ENCODE measurements around the gene INPP5J. TPM values are rescaled to one million over a fixed set of nuclear protein-coding genes. Genes with fewer than 3 reads are reported as not detected.
"Not testable (repeated sequence)": the region's sequence is repeated elsewhere in the genome, so short reads cannot be mapped to it uniquely, and the experiment has no call there.

The INPP5J gene
- total RNA-seq, 2 donors from 2014 or later, result 18.3 to 18.4 TPM

DNA sequence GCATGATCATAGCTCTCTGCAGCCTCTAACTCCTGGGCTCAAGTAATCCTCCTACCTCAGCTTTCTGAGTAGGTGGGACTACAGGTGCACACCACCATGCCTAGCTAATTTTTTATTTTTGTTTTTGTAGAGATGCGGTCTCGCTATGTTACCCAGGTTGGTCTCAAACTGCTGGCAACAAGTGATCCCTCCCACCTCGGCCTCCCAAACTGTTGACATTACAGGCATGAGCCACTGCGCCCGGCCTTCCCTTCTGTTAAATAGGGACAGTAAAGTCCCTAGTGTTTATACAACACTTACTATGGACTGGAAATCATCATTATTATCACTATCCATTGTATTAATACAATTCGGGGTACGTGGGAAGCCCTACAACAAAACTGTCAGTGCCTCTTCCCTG is 28.0 kb upstream of the INPP5J start:
- no peak overlapping the region for H3K4me3 ChIP-seq
- H3K9me3 ChIP-seq, result no peaks in the 10 kb centered on the region
- no peak for TF ChIP-seq CTCF (IDR thresholded peaks at IDR 0.05)
- no peaks in the 10 kb centered on the region for H3K27me3 ChIP-seq
- peaks cover 10% of the 10 kb centered on the region for H3K36me3 ChIP-seq
- H3K4me1 ChIP-seq, result no peaks in the 10 kb centered on the region
- DNase-seq, result no peak
- H3K9ac ChIP-seq (ENCODE audit: low read depth in 2 of 2, low read length in 2 of 2), result no peak overlapping the region
- intact Hi-C loops (cut with DNase I), result no loop called here
- H3K27ac ChIP-seq, result no peak overlapping the region

GRCh38 chr22:31095637-31096249 is 27.0 kb upstream of the INPP5J start:
- Histone ChIP-seq H3K4me1 (no peaks in the 10 kb centered on the region), H3K27me3 (no peaks in the 10 kb centered on the region), H3K9ac (ENCODE audit: low read depth in 2 of 2, low read length in 2 of 2) (no peak overlapping the region), H3K4me3 (no peak overlapping the region), H3K36me3 (peaks cover 10% of the 10 kb centered on the region), H3K9me3 (no peaks in the 10 kb centered on the region), H3K27ac (no peak overlapping the region)
- TF ChIP-seq CTCF (IDR thresholded peaks at IDR 0.05), result no peak
- DNase-seq, result no peak
- intact Hi-C loops (cut with DNase I), result no loop called here

DNA sequence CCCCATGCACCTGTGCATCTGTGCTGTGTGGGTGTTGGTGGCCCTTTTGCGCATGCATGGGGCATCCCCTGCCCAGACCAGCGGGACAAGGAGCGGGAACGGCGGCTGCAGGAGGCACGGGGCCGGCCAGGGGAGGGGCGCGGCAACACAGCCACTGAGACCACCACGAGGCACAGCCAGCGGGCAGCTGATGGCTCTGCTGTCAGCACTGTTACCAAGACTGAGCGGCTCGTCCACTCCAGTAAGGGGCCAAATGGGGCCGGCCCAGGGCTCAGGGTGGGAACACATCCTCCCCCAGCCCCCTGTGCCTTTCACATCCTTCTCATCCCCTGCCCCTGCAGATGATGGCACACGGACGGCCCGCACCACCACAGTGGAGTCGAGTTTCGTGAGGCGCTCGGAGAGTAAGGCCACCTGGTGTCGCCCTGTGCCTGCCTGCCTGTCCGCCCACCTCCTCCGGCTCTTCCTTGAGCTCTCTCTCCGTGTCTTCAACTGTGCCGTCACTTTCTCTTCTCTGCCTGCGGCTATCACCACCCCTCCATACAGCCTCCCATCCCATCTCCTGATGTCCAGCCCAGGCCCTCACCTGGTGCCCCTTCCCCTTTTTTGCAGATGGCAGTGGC is 26.0 kb upstream of the INPP5J start:
- H3K9me3 ChIP-seq, result no peaks in the 10 kb centered on the region
- no peak overlapping the region for H3K4me3 ChIP-seq
- H3K27ac ChIP-seq, result no peak overlapping the region
- H3K9ac ChIP-seq (ENCODE audit: low read depth in 2 of 2, low read length in 2 of 2), result no peak overlapping the region
- no peak for DNase-seq
- no peaks in the 10 kb centered on the region for H3K4me1 ChIP-seq
- H3K27me3 ChIP-seq, result no peaks in the 10 kb centered on the region
- TF ChIP-seq CTCF (IDR thresholded peaks at IDR 0.05), result no peak
- H3K36me3 ChIP-seq, result peaks cover 10% of the 10 kb centered on the region
- intact Hi-C loops (cut with DNase I), result no loop called here

- H3K36me3 ChIP-seq; H3K27me3 ChIP-seq; H3K27ac ChIP-seq; H3K9me3 ChIP-seq; H3K4me1 ChIP-seq; H3K4me3 ChIP-seq; DNase-seq; intact Hi-C loops (cut with DNase I); H3K9ac ChIP-seq (ENCODE audit: low read depth in 2 of 2, low read length in 2 of 2): not testable (repeated sequence)
Measured at GRCh38 chr22:31097539-31097938, 25.2 kb upstream of the INPP5J start.

DNA sequence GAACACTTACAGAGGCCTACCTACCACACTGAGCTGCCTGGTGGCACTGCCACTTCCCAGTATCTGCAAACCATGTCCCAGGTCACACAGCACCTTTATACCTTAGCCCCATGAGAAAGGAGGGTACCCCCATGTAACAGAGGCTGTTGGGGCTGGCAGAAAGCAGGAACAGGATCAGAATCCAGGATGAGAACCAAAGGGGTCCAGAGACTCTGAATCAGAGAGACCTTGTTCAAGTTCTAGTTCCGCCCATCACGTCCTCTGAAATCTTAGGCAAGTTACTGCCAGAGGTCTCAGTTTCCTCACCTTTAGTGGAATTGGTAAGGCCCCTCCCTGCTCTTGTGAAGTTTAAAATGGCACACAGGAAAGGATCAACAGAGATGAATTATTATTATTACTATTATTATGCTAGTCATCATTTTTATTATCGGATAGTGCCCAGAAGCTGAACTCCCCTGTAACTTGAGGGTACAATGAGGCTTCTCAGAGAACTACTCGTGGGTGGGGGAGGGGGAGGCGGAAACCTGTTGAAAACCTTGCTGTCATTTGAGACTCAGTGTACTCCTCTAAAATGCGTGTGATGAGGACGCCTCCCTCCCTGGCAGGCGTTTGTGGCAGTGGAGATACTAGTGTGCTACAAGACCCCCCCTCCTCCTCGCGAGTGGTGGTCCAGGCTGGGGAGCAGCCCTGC is 24.7 kb upstream of the INPP5J start:
- intact Hi-C loops (cut with DNase I), result no loop called here
- H3K4me1 ChIP-seq, result no peaks in the 10 kb centered on the region
- peaks cover 8% of the 10 kb centered on the region for H3K36me3 ChIP-seq
- no peak for TF ChIP-seq CTCF (IDR thresholded peaks at IDR 0.05)
- no peaks in the 10 kb centered on the region for H3K9me3 ChIP-seq
- no peak for DNase-seq
- H3K9ac ChIP-seq (ENCODE audit: low read depth in 2 of 2, low read length in 2 of 2), result no peak overlapping the region
- H3K27ac ChIP-seq, result peak overlapping the region; percentile 2
- H3K4me3 ChIP-seq, result no peak overlapping the region
- no peaks in the 10 kb centered on the region for H3K27me3 ChIP-seq

DNA sequence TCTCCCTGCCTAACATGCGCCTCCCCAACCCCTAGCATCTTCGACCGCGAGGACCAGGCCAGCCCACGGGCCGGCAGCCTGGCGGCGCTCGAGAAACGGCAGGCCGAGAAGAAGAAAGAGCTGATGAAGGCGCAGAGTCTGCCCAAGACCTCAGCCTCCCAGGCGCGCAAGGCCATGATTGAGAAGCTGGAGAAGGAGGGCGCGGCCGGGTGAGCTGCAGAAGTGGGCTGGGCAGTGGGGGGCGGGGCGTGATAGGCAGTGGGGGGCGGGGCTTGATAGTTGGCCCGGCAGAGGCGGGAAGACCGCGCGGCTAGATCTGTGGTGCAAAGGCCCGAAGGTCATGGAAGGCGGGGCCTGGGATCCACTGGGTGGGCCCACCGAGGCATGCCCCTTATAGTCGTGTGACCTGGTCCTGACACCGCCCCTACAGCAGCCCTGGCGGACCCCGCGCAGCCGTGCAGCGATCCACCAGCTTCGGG is 24.1 kb upstream of the INPP5J start:
- Histone ChIP-seq H3K36me3 (peaks cover 5% of the 10 kb centered on the region), H3K27me3 (no peaks in the 10 kb centered on the region), H3K27ac (peak overlapping the region; percentile 32), H3K4me1 (no peaks in the 10 kb centered on the region), H3K9me3 (no peaks in the 10 kb centered on the region), H3K9ac (ENCODE audit: low read depth in 2 of 2, low read length in 2 of 2) (no peak overlapping the region), H3K4me3 (no peak overlapping the region)
- intact Hi-C loops (cut with DNase I), result no loop called here
- TF ChIP-seq CTCF (IDR thresholded peaks at IDR 0.05), result no peak
- peak; percentile 66 for DNase-seq

Data from colonic mucosa (tissue), 4 donors.